HepG2 (cell line): ENCODE data around the gene ZSCAN4. TPM values are rescaled to one million over a fixed set of nuclear protein-coding genes. Genes with fewer than 3 reads are reported as not detected.
A peak's percentile ranks its signal among the peaks of the same experiment; 100 is the strongest.

Source experiments
- ATAC-seq: fragments of 200-7000 bp; cut with Tn5 transposase; 3 replicates; pipeline ENCODE4 v1.9.1; 2020; ENCODE audit warnings: mild to moderate bottlenecking, moderate library complexity
- BruUV-seq: library from RNA; stranded (reverse); fragments of 400-500 nt; replicated peaks from 2 replicates; lab custom pipeline; 2021; lab: Mats Ljungman, UMichigan
- CTCF ChIA-PET: fragments of 300-600 bp; formaldehyde crosslinking; extraction: SDS; loops from one replicate; lab custom pipeline; 2021; ENCODE audit warnings: low total read pairs, inconsistent platforms, low intra/inter-chr PET ratio; lab: Yijun Ruan, JAX
- POLR2A ChIA-PET: fragments of 350-600 bp; sonication (Branson Sonifier 250); formaldehyde crosslinking; loops from one replicate; lab custom pipeline; 2020; ENCODE audit warnings: antibody characterized with exemption, inconsistent platforms; lab: Yijun Ruan, JAX
- DNase-seq: peaks from one replicate; pipeline ENCODE4 v3.0.0-alpha.2; 2015; ENCODE audit warnings: low spot score
- FAIRE-seq: peaks from 3 replicates; lab custom pipeline; 2011; peaks lifted over from hg19 to GRCh38; lab: Jason Lieb, UNC
- H2AFZ ChIP-seq: one replicate; pipeline ENCODE4 v1.6.1; 2011; ENCODE audit warnings: low read length, inconsistent platforms
- H3K27ac ChIP-seq: fragments of 300-600 bp; 3 replicates; pipeline ENCODE4 v1.8.0; 2011; ENCODE audit warnings: mixed run types, mild to moderate bottlenecking, mixed read lengths, low read length, inconsistent platforms; ENCODE audit not compliant: insufficient read depth; ENCODE audit errors: extremely low read length
- H3K27me3 ChIP-seq, 2 experiments: fragments of 200-600 bp in 1 of 2; 2 replicates in 1 of 2; 3 replicates in 1 of 2; pipeline versions ENCODE4 v1.6.0 to v1.8.0; 2011; ENCODE audit warnings: low read length in 2 of 2, mild to moderate bottlenecking in 2 of 2, moderate library complexity in 2 of 2, inconsistent platforms in 1 of 2; ENCODE audit not compliant: insufficient read depth in 2 of 2, control insufficient read depth in 1 of 2
- H3K36me3 ChIP-seq, 2 experiments: fragments of 200-600 bp in 1 of 2; replicated peaks in 1 of 2; 2 replicates in 1 of 2; 3 replicates in 1 of 2; pipeline versions ENCODE4 v1.5.1 to v1.8.0; 2011; ENCODE audit warnings: low read length in 2 of 2, inconsistent platforms in 1 of 2; ENCODE audit not compliant: insufficient read depth in 2 of 2, control insufficient read depth in 1 of 2
- H3K4me1 ChIP-seq: 2 replicates; pipeline ENCODE4 v1.5.1; 2012; ENCODE audit warnings: low read length, inconsistent platforms; ENCODE audit not compliant: insufficient read depth
- H3K4me2 ChIP-seq: 2 replicates; pipeline ENCODE4 v1.6.0; 2011; ENCODE audit warnings: low read depth, low read length, inconsistent platforms
- H3K4me3 ChIP-seq, 3 experiments: fragments of 200-600 bp in 1 of 3; sonication (generic), shearing (Covaris generic) in 1 of 3; replicated peaks in 1 of 3; 2 replicates each; pipeline ENCODE4 v1.5.1; 2011 to 2016; ENCODE audit warnings: low read length in 3 of 3, inconsistent platforms in 2 of 3, low read depth in 2 of 3, mild to moderate bottlenecking in 2 of 3, control low read depth in 1 of 3, mixed read lengths in 1 of 3; ENCODE audit not compliant: insufficient read depth in 1 of 3
- H3K79me2 ChIP-seq: one replicate; pipeline ENCODE4 v1.6.1; 2011; ENCODE audit warnings: low read length, inconsistent platforms; ENCODE audit not compliant: insufficient read depth
- H3K9ac ChIP-seq: 2 replicates; pipeline ENCODE4 v1.6.0; 2011; ENCODE audit warnings: mild to moderate bottlenecking, low read depth, low read length, inconsistent platforms; ENCODE audit not compliant: insufficient read depth
- H3K9me3 ChIP-seq: 2 replicates; pipeline ENCODE4 v1.5.1; 2012; ENCODE audit warnings: mild to moderate bottlenecking, low read length
- H4K20me1 ChIP-seq: 2 replicates; pipeline ENCODE4 v1.6.0; 2011; ENCODE audit warnings: inconsistent platforms, mild to moderate bottlenecking, low read length, moderate library complexity; ENCODE audit not compliant: insufficient read depth
- FIP1L1 ChIP-seq: fragments of 200-400 bp; formaldehyde crosslinking; IDR thresholded peaks from 2 replicates; pipeline ENCODE4 v1.6.1; 2018; ENCODE audit warnings: low read depth, mild to moderate bottlenecking, low read length, moderate library complexity, borderline replicate concordance; ENCODE audit not compliant: insufficient read depth
- FOSL2 ChIP-seq: sonication (generic); formaldehyde crosslinking; IDR thresholded peaks from 2 replicates; pipeline ENCODE4 v1.4.0; 2020; ENCODE audit warnings: missing genetic modification reagents
- POLR2A ChIP-seq, 2 experiments: IDR thresholded peaks; 2 replicates each; pipeline ENCODE4 v1.6.1; 2011; ENCODE audit warnings: low read depth in 2 of 2, low read length in 2 of 2, mild to moderate bottlenecking in 1 of 2, moderate library complexity in 1 of 2; ENCODE audit not compliant: insufficient read depth in 1 of 2
- TCF12 ChIP-seq, 2 experiments: fragments of 450-650 bp in 1 of 2; sonication (generic) in 1 of 2; formaldehyde crosslinking in 1 of 2; IDR thresholded peaks; 2 replicates each; pipeline versions ENCODE4 v1.6.1 to v1.8.0; 2017 to 2022; ENCODE audit warnings: antibody characterized with exemption in 1 of 2, mild to moderate bottlenecking in 1 of 2, missing genetic modification reagents in 1 of 2, moderate library complexity in 1 of 2
- ZSCAN30 ChIP-seq: sonication (generic); formaldehyde crosslinking; IDR thresholded peaks from 2 replicates; pipeline ENCODE4 v1.5.0; 2020; ENCODE audit warnings: mild to moderate bottlenecking, missing genetic modification reagents
- WGBS: methylation state at CpG from one replicate; pipeline ENCODE4 v1.1.6; 2017; ENCODE audit warnings: low lambda C conversion rate; 5-methylcytosine and 5-hydroxymethylcytosine counted together
- in situ Hi-C: cut with HindIII; loops from 2 replicates; pipeline ENCODE4 v1.10.0; 2017; ENCODE audit warnings: low pct_unique_long_range_greater_than_20kb; ENCODE audit not compliant: extremely low pct_ligation_motif_present
- intact Hi-C: fragments of 100-400 bp; cut with micrococcal nuclease; formaldehyde crosslinking; loops from one replicate; pipeline ENCODE4 v1.10.0; 2022; ENCODE audit not compliant: unreplicated experiment
- polyA plus RNA-seq, 8 experiments: library from polyadenylated mRNA; depleted of rRNA in 3 of 8; stranded (reverse) in 7 of 8; unstranded in 1 of 8; fragments of >200 nt; fragmentation: Illumina TruSeq in 4 of 8; extraction: Trizol in 4 of 8; gene quantifications; 2 replicates each; pipeline versions ENCODE4 v1.2.1 to v1.2.3, GENCODE V29; 2011 to 2016; ENCODE audit warnings: low read depth in 4 of 8, missing spikeins in 1 of 8, mixed read lengths in 1 of 8; ENCODE audit not compliant: insufficient read depth in 1 of 8
- total RNA-seq, 5 experiments: library from RNA; depleted of rRNA; stranded (reverse); fragments of >200 nt; fragmentation: Illumina TruSeq; extraction: Trizol; gene quantifications; 2 replicates each; pipeline ENCODE4 v1.2.3, GENCODE V29; 2016; ENCODE audit warnings: low read depth in 1 of 5
- TF ChIP-seq, protein P1 (sequence below): sonication (generic); formaldehyde crosslinking; IDR thresholded peaks from 2 replicates; pipeline ENCODE4 v1.4.0; 2020; ENCODE audit warnings: mild to moderate bottlenecking, missing genetic modification reagents
- TF ChIP-seq, protein P2 (sequence below): sonication (generic); formaldehyde crosslinking; IDR thresholded peaks from 2 replicates; pipeline ENCODE4 v1.5.1; 2020; ENCODE audit warnings: missing genetic modification reagents, mild to moderate bottlenecking, borderline replicate concordance
- TF ChIP-seq, protein P3 (sequence below): sonication (generic); formaldehyde crosslinking; IDR thresholded peaks from 2 replicates; pipeline ENCODE4 v1.5.1; 2020; ENCODE audit warnings: missing genetic modification reagents, mild to moderate bottlenecking, borderline replicate concordance

Gene ZSCAN4
- total and polyA plus RNA-seq, 2 of the 13 experiments (the other 11 are each of a cell fraction or from before 2014, with no cell fraction given) = 0.60 to 0.73 TPM

DNA sequence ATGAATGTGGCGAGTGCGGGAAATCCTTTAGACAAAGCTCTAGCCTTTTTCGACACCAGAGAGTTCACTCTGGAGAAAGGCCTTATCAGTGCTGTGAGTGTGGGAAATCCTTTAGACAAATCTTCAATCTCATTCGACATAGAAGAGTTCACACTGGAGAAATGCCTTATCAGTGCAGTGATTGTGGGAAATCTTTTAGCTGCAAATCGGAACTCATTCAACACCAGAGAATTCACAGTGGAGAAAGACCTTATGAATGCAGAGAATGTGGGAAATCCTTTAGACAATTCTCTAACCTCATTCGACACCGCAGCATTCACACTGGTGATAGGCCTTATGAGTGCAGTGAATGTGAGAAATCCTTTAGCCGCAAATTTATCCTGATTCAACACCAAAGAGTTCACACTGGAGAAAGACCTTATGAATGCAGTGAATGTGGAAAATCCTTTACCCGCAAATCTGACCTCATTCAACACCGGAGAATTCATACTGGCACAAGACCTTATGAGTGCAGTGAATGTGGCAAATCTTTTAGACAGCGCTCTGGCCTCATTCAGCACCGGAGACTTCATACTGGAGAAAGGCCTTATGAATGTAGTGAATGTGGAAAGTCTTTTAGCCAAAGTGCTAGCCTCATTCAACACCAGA is 18.8 kb downstream of the ZSCAN4 start (continued):
- TF ChIP-seq FIP1L1 (no peak), TCF12 (IDR thresholded peaks at IDR 0.05) (no peak), TCF12 (CRISPR knock-in tag; IDR thresholded peaks at IDR 0.05) (no peak), ZSCAN30 (CRISPR knock-in tag) (no peak)
- TF ChIP-seq, protein P1, sequence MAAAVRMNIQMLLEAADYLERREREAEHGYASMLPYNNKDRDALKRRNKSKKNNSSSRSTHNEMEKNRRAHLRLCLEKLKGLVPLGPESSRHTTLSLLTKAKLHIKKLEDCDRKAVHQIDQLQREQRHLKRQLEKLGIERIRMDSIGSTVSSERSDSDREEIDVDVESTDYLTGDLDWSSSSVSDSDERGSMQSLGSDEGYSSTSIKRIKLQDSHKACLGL (CRISPR knock-in tag) = no peak

DNA sequence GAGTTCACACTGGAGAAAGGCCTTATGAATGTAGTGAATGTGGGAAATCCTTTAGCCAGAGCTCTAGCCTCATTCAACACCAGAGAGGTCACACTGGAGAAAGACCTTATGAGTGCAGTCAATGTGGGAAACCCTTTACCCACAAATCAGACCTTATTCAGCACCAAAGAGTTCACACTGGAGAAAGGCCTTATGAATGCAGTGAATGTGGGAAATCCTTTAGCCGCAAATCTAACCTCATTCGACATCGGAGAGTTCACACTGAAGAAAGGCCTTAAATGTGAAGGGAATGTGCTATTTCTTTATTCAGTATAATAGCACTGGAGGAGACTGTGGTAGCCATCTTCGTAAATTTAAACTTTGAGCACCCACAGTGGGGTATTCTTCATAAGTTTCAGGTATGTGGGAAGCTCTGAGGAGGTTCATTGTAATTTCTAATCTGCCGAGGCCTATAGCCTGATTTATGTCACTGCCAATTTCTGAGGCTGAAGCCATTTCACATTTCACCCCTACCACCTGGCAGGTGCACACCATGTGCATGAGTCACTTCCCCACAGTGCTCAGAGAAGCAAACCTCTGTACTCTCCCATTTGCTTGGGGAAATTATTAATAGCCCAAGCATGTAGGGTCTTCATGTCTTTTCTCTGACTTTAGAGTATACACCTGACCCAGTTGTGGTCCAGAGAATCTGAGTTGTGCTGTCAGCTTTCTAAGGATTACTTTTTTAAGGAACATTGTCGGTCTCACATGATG is 19.5 kb downstream of the ZSCAN4 start:
- peaks cover 11% of the 10 kb centered on the region; the same call in 1 of the 2 replicates for H3K9me3 ChIP-seq
- TF ChIP-seq FOSL2 (CRISPR knock-in tag) (peak; percentile 56; the same call in 1 of the 2 replicates), POLR2A (IDR thresholded peaks at IDR 0.05; ENCODE audit: insufficient read depth in 1 of 2, low read depth in 2 of 2, low read length in 2 of 2) (peak in 1 of 2 experiments; percentile 20; a peak in 1 of 4 replicates)
- TF ChIP-seq, protein P2, sequence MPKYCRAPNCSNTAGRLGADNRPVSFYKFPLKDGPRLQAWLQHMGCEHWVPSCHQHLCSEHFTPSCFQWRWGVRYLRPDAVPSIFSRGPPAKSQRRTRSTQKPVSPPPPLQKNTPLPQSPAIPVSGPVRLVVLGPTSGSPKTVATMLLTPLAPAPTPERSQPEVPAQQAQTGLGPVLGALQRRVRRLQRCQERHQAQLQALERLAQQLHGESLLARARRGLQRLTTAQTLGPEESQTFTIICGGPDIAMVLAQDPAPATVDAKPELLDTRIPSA (CRISPR knock-in tag) = no peak
- TF ChIP-seq, protein P3, sequence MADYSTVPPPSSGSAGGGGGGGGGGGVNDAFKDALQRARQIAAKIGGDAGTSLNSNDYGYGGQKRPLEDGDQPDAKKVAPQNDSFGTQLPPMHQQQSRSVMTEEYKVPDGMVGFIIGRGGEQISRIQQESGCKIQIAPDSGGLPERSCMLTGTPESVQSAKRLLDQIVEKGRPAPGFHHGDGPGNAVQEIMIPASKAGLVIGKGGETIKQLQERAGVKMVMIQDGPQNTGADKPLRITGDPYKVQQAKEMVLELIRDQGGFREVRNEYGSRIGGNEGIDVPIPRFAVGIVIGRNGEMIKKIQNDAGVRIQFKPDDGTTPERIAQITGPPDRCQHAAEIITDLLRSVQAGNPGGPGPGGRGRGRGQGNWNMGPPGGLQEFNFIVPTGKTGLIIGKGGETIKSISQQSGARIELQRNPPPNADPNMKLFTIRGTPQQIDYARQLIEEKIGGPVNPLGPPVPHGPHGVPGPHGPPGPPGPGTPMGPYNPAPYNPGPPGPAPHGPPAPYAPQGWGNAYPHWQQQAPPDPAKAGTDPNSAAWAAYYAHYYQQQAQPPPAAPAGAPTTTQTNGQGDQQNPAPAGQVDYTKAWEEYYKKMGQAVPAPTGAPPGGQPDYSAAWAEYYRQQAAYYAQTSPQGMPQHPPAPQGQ (CRISPR knock-in tag) = no peak
- H3K4me2 ChIP-seq = no peak overlapping the region
- DNase-seq (no peak), FAIRE-seq (no peak), ATAC-seq (no peak)
- peaks cover 12 to 65% of the 10 kb centered on the region in 2 experiments for H3K36me3 ChIP-seq
- BruUV-seq = no TSS peak
- H3K9ac ChIP-seq = no peak overlapping the region
- H3K27me3 ChIP-seq = no peaks in the 10 kb centered on the region
- in situ Hi-C loops = no loop called here
- no peak overlapping the region for H3K4me3 ChIP-seq
- H2AFZ ChIP-seq = no peak overlapping the region
- H3K79me2 ChIP-seq = peaks cover 73% of the 10 kb centered on the region
- peaks cover 25% of the 10 kb centered on the region for H3K4me1 ChIP-seq
- no peak overlapping the region for H3K27ac ChIP-seq
- ChIA-PET CTCF (no interaction called here), POLR2A (no interaction called here)
- 0 out of 2 replicates have a peak, but pooled peaks cover 4% of the 10 kb centered on the region for H4K20me1 ChIP-seq
- 97% methylated on average over 6 of the region's 6 CpGs for WGBS
- intact Hi-C loops = no loop called here
